UCSD-AML1 (cell line): ENCODE results near the gene THSD7B.
A peak's percentile ranks its signal among the peaks of the same experiment; 100 is the strongest.
"Not testable (repeated sequence)": the region's sequence is repeated elsewhere in the genome, so short reads cannot be mapped to it uniquely, and the experiment has no call there.

Experiments used
- DNase-seq: peaks from one replicate; lab custom pipeline; 2025; ENCODE audit not compliant: unreplicated experiment; lab: John Stamatoyannopoulos, UW

The THSD7B gene

GRCh38 chr2:137674991-137675390, 909.6 kb downstream of the THSD7B start:
- DNase-seq: no peak

GRCh38 chr2:137675584-137676327, 910.4 kb downstream of the THSD7B start:
- no peak for DNase-seq

GRCh38 chr2:137676346-137676745, 911.0 kb downstream of the THSD7B start:
- no peak for DNase-seq

GRCh38 chr2:137677466-137677865, 912.1 kb downstream of the THSD7B start:
- DNase-seq: no peak

DNA sequence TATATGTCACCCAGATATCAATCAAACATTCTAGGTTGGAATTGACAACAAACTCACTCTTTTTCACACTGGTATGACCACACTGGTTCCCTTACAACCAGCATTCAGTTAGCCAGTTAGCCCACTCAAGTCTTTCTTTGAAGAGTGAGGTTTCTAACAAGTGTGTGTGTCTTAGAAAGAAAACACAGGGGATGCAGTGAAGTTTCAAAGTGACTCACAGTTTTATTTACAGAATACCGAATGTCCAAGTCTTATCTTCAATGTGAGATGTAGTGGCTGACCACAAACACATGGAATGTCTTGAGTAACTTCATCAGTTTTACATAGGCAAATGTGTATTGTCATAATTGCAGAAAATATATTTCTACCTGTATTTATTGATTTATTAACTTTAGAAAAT, 924.2 kb downstream of the THSD7B start:
- DNase-seq: no peak

GRCh38 chr2:137693534-137693933, 928.2 kb downstream of the THSD7B start:
- DNase-seq: no peak

- DNase-seq: no peak
Observed at GRCh38 chr2:137696916-137697315, 931.6 kb downstream of the THSD7B start.

DNA sequence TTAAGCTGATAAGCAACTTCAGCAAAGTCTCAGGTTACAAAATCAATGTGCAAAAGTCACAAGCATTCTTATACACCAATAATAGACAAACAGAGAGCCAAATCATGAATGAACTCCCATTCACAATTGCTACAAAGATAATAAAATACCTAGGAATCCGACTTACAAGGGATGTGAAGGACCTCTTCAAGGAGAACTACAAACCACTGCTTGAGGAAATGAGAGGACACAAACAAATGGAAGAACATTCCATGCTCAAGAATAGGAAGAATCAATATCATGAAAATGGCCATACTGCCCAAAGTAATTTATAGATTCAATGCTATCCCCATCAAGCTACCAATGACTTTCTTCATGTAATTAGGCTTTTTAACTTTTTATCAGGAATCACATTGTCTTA, 934.9 kb downstream of the THSD7B start:
- DNase-seq: not testable (repeated sequence)

DNA sequence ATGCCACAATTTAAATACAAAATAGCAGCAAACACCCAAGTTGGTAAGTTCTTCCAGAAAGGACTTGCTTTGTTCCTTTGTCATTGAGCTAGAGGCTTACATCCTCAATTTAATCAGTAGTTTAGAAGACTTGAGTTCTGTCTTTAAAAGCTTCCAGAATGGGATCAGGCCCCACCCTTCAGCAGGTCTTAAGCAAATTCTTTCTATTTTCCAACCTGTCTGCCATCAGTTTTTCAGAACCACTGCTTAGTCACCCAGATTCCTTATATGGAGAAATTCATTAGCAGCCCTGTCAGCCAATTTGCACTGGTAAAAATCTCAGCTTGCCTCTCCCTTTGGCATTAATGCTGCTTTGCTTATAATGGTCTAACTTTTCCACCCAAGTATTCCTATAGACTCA, 935.3 kb downstream of the THSD7B start:
- no peak for DNase-seq

GRCh38 chr2:137705296-137705695, 940.0 kb downstream of the THSD7B start:
- no peak for DNase-seq

GRCh38 chr2:137706786-137707613, 941.7 kb downstream of the THSD7B start:
- peak; percentile 10 for DNase-seq

GRCh38 chr2:137708311-137708710, 943.0 kb downstream of the THSD7B start:
- no peak for DNase-seq

GRCh38 chr2:137715731-137716191, 950.4 kb downstream of the THSD7B start:
- DNase-seq: no peak

DNA sequence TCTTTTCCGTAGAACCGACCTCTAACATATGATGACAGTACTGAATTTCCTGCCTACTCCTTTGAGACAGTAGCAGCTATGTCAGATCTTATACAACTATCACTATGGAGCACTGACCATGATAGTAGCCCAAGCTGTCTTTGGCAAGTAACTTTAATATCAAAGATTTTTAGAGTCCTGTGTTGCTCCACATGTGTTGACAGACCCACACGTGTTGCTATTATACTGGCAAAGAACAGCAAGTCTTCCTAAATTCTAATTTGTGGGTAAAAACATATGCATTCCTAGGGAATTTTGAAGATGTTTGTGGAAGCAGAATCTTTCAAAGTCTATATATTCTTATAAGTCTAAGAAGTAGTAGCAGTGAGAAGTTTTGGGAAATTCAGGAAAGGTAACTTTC, 953.4 kb downstream of the THSD7B start:
- DNase-seq: no peak

- DNase-seq: no peak
Observed at GRCh38 chr2:137721733-137722132, 956.4 kb downstream of the THSD7B start.

DNA sequence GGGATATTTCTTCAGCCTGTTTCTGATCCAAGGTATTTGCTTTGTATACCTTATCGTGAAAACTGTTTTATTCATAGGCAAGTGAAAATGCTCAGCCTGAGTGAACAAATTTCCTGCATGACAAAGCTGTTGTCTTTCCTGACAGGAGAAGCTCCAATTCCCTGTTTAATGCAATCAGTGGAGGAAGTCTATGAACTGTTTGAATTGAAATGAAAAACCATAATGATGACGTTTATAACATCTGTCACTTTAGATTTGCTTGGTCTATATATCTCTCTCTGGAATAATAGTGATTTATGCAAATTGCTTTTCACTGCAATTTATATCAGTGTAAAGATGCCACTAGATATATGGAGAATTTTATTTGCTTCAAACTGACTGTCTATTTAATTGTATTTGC, 959.6 kb downstream of the THSD7B start:
- no peak for DNase-seq
